Muscle of leg (tissue), 11 donors: ENCODE measurements around the gene MOB2. TPM values are rescaled to one million over a fixed set of nuclear protein-coding genes. Genes with fewer than 3 reads are reported as not detected.

Source experiments
- DNase-seq: peaks from one replicate; pipeline ENCODE4 v3.0.0; 2013
- H3K27ac ChIP-seq: one replicate; pipeline ENCODE4 v1.5.1; 2013; ENCODE audit warnings: mild to moderate bottlenecking, low read length, control low read depth
- H3K27me3 ChIP-seq: one replicate; pipeline ENCODE4 v1.6.1; 2013; ENCODE audit warnings: low read length; ENCODE audit not compliant: control insufficient read depth, insufficient read depth
- H3K36me3 ChIP-seq: one replicate; pipeline ENCODE4 v1.6.1; 2013; ENCODE audit warnings: low read length; ENCODE audit not compliant: control insufficient read depth, insufficient read depth
- H3K4me1 ChIP-seq: one replicate; pipeline ENCODE4 v1.6.1; 2013; ENCODE audit warnings: low read length; ENCODE audit not compliant: control insufficient read depth, insufficient read depth
- H3K4me3 ChIP-seq: one replicate; pipeline ENCODE4 v1.5.1; 2013; ENCODE audit warnings: low read length, control low read depth
- H3K9me3 ChIP-seq: replicated peaks from 2 replicates; pipeline ENCODE4 v1.6.1; 2013; ENCODE audit warnings: low read depth, low read length; ENCODE audit not compliant: control insufficient read depth
- WGBS: methylation state at CpG from one replicate; pipeline ENCODE4 v1.1.5; 2013; ENCODE audit warnings: missing lambda C conversion rate; ENCODE audit not compliant: insufficient coverage; 5-methylcytosine and 5-hydroxymethylcytosine counted together
- polyA plus RNA-seq, 8 donors: library from polyadenylated mRNA; unstranded; fragments of 120-200 nt; gene quantifications; one replicate each; pipeline versions ENCODE4 v1.2.1 to v1.2.3, GENCODE V29; 2013; ENCODE audit warnings: inconsistent platforms in 1 of 8, low replicate concordance in 1 of 8; ENCODE audit not compliant: insufficient read length in 8 of 8, insufficient read depth in 1 of 8
- total RNA-seq: library from RNA; stranded (reverse); fragments of 120-200 nt; gene quantifications from one replicate; pipeline ENCODE4 v1.2.4, GENCODE V29; 2013

Gene MOB2
- total and polyA plus RNA-seq, 9 donors, result 21.4 to 28.2 (median 25.0) TPM

DNA sequence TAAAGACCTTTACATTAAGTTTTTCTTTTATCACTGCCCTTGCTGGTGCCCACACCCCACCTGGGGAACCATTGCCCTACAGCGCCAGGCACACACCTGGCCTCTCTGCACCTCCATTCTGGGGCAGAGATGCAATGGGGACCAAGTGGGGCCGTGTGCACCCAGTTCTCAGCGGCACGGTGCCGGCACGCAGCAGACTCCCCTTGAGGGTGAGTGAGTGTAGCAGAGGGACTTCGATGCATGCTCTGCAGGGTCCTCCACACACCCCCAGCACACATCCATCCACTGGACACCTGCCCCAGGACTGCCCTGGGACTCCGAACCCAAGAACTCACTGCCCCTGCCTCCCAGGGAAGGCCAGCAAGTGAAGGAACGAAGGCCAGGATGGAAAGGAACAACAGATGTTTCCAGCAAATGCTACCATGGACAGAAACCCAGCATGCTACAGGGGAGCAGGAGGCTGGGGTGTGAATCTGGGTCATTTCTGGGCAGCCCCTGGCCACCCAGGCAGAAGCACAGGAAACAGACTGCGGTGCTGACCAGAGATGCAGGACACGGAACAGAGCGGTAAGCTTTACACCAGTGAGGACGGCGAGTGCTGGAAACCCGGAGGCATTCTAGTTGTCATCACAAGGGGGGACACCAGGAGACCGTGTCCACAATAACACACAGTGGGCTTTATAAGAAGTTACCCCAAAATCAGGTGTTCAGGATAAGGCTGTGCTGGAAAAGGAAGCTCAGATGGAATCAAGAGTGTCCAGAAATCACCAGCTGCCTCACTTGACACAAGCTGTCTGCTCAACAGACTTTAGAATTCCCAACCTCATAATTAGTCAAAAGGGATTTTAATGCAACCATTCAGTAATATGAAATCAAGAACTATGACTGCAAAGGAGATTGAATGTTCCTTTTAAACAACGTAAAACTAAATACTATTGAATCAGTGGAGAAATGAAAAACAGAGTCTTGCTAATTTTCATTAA lies 32.7 kb upstream of the MOB2 start:
- H3K4me3 ChIP-seq, result no peak overlapping the region
- 93% methylated on average over 6 of the region's 17 CpGs for WGBS
- H3K27me3 ChIP-seq, result no peaks in the 10 kb centered on the region
- peaks cover 29% of the 10 kb centered on the region for H3K4me1 ChIP-seq
- no peaks in the 10 kb centered on the region for H3K36me3 ChIP-seq
- no peak overlapping the region for H3K27ac ChIP-seq
- no peaks in the 10 kb centered on the region for H3K9me3 ChIP-seq
- DNase-seq, result no peak

DNA sequence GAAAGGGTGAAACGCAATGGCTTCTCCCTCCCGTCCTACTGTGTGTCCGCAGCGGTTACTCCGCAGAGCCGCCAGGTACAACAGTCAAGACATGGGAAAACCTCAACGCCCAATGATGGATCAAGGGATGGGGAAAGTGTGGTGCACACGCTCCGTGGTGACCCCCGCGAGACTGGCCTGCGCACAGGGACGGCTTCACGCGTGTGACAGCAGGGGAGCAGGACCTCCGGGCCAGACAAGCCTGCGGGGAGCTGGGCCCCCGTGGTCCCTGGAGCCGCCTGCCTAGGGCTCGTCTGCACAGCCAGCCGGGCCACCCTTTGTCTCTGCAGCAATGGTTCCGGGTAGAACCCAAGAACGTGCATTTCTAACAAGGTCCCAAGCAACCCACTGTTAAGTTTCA lies 31.7 kb upstream of the MOB2 start:
- 93% methylated on average over 18 of the region's 23 CpGs for WGBS
- no peak for DNase-seq
- peaks cover 36% of the 10 kb centered on the region for H3K4me1 ChIP-seq

DNA sequence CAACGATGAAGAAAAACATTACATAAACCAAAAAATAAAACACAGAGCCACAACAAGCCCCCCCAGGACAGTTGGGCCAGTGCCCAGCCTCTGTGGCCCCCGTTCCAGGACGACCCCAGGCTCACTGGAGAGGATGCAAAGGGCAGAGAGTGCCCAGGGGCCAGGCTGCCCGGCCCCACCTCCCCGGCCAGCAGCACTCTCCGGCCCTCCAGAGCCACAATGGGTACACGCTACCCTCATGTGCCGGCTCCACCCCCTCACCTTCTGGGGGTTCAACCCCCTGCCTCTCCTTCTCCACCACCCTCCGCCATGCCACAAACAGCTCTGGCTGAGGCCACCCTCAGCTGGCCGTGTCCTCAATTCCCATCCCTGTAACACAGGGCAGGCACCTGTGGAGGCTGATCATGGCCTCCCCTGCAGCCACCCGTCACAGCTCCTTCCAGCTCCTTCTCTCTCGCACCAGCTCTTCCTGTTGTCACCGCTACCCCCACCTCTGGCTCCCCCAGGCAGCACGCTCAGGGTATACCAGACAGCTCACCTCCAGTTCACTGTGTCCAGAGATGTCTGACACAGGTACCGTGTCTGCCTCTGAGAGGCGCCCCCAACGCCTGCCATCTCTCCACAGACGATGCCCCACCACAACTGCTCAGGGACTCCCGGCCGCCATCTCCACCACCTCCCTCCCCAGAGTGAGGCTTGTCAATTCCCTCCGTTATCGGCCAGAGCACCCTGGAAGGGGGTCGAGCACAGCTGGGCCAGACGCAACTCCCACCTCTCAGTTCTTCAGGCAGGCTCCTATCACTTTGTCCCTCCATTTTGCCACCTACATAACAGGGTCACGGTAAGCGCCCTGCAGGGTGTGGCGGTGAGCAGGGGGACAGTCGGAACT lies 30.8 kb upstream of the MOB2 start:
- no peak overlapping the region for H3K27ac ChIP-seq
- H3K4me1 ChIP-seq, result peaks cover 36% of the 10 kb centered on the region
- WGBS, result 77% methylated on average over 22 of the region's 28 CpGs
- DNase-seq, result no peak
- no peaks in the 10 kb centered on the region for H3K36me3 ChIP-seq
- H3K9me3 ChIP-seq, result no peaks in the 10 kb centered on the region
- H3K4me3 ChIP-seq, result no peak overlapping the region
- H3K27me3 ChIP-seq, result no peaks in the 10 kb centered on the region

More for the DNA sequence above, 31.7 kb upstream of the MOB2 start:
- Histone ChIP-seq H3K27me3 (no peaks in the 10 kb centered on the region), H3K9me3 (no peaks in the 10 kb centered on the region), H3K27ac (no peak overlapping the region), H3K4me3 (no peak overlapping the region), H3K36me3 (no peaks in the 10 kb centered on the region)

DNA sequence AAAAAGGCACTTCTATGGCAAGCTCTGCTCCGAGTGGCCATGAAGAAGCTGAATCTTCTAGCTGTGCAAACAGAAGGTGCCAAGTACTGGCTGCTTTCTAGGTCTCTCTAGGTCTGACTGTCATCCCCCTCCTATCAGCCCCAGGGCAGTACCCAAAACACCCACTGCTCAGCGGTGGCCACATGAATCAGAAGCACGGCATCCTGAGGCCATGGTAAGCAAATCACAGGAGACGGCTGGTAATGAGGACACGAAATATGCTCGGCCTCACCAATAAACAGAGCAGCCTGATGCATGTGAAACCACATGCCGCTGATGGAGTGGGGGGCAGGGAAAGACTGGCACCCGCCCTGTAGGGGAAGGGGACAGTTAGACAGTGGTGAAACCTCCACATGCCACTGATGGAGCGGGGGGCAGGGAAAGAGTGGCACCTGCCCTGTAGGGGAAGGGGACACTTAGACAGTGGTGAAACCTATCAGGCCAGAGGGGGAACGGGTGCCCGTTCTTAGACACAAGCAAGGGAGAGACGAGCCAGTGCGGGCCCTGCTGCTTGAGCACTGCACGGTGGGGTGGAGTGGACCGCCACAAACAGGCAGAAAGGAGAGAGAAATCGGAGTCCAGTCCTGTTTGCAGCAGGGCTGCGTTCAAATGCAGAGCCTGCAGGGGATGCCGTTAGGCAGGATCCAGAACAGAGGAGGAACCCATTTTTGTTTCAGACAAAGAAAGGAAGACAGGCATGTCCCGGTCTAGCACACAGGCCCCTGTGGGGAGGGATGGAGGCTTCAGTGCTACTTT lies 29.9 kb upstream of the MOB2 start:
- Histone ChIP-seq H3K4me3 (no peak overlapping the region), H3K27ac (no peak overlapping the region), H3K36me3 (no peaks in the 10 kb centered on the region), H3K4me1 (peaks cover 35% of the 10 kb centered on the region), H3K27me3 (no peaks in the 10 kb centered on the region), H3K9me3 (no peaks in the 10 kb centered on the region)
- WGBS, result 81% methylated on average over 16 of the region's 19 CpGs
- DNase-seq, result no peak

DNA sequence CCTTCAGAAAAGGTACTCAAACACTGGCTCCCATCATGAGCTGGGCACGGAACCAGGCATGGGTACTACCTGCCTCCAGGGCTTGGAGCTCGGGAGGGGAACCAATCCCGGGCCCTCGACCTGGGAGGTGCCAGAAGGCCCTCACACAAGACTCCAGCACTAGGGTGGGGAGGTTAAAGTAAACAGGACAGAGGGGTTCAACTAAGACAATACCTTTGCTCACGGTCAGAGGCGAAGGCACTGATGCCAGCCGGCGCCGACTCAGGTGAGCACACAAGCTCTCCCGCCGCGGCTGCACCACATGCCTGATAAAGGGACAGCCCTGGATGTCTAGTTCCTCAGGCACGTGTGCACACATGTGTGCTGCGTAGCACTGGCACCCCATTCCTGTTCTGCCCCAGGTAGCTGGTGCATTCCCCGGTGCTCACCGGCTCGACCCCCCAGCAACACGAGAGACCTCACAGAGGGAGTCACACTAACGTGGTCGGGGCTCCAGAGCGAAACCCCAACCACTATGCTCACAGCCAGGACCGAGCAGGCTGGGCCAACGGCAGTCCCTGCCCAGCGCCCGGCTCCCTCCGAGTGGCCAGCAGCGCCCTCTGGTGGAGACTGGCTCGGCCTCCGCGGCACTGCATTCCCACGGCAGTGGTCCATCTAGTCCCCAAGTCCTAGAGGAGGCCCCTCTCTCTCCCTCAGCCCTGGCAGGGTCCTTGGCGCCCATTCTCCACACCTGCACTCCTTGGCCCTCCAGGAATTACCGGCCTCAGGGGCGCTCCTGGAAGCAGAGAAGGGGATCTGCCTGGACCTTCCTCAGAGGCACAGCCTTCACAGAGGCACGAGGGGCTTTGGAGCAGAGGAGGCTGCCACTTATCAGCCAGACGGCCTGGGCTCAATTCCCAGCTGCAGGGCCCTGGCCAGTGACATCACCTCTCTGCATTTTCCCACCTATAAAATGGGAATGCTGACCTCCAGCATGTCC lies 28.8 kb upstream of the MOB2 start:
- whole genome bisulfite sequencing, result 34% methylated on average over 28 of the region's 36 CpGs
- H3K4me1 ChIP-seq, result peaks cover 26% of the 10 kb centered on the region
- H3K36me3 ChIP-seq, result no peaks in the 10 kb centered on the region
- no peaks in the 10 kb centered on the region for H3K9me3 ChIP-seq
- H3K27me3 ChIP-seq, result no peaks in the 10 kb centered on the region
- peak; percentile 73 for DNase-seq
- H3K27ac ChIP-seq, result no peak overlapping the region
- no peak overlapping the region for H3K4me3 ChIP-seq

DNA sequence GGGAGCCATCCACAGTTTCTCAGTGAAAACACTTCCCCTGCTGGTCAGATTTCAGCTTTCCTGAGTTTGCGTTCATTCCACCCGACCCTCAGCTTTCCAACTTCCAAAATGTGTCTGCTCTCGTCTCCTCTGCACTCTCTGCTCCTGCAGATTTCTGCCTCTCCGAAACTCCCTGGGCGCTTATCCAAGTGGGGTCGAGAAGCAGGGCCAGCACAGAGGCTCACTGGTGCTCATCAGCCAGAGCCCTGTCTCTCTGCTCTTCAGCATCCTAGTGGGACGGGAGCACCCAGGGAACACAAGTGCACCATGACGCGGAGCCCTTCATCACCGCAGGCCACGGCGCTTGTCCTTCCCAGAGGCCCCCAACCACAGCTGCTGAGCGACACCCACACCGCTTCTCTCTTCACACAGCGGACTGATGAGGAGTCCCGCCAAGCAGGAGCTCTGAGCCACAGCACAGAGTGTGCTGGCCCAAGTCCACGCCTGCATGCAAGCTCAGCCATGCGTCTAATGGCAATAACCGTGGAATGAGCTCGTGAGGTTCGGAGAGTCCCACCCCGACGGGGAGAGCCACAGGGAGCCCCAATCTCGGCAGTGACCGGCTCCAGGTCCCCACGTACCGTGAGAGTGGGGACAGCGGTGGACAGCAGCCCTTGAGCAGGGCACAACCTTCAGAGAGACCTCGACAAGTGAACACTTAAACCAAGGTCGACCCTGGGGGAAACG lies 27.9 kb upstream of the MOB2 start:
- 36% methylated on average over 31 of the region's 31 CpGs for WGBS

DNA sequence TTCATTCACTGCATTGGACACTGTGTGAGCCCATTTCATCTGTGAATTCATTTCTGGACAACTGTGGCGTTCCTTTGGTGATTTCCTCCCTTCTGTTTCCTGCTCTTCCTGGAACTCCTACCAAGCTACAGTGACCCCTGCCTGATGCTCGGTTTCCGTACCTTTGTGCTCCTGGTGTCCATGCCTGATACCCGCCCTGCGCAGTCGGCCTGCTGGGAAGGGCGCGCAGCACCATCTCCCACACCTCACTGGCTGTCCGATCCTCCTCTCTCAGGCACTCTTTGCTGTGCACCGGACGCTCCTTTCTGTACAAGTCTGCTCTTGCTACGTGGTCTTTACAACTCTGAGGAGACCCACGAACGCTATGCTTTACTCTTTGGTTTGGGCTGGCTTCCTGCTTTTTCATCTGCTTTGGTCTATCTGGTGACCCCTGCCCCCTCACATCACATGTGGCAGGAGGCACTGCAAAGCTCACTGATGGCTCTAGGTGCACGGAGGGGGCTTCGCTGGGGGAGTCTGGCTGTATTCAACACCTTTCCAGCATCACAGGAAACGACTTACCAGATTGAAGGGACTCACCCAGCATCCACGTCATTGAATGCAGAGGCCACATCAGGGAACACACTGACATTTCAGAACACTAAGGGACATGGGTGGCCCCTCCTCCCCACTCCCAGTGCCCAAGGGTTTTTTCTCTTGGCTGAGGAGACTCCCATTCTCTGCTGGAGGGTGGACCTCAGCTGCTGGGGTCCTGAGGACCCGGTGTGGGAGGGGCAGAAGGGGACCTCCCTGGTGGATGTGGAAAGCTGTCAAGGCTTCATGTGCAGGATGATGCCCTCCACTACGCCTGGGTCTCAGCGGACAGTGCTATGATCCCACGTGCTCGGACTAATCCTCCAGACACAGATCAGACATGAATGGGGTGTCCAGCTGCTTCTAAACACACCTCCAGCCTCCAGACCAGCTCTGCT lies 27.0 kb upstream of the MOB2 start:
- Histone ChIP-seq H3K27me3 (no peaks in the 10 kb centered on the region), H3K36me3 (no peaks in the 10 kb centered on the region), H3K9me3 (no peaks in the 10 kb centered on the region), H3K27ac (peak overlapping the region; percentile 20), H3K4me3 (no peak overlapping the region), H3K4me1 (peaks cover 26% of the 10 kb centered on the region)
- DNase-seq, result peak; percentile 26
- 77% methylated on average over 16 of the region's 23 CpGs for WGBS

More for the DNA sequence above, 27.9 kb upstream of the MOB2 start:
- Histone ChIP-seq H3K4me1 (peaks cover 26% of the 10 kb centered on the region), H3K36me3 (no peaks in the 10 kb centered on the region), H3K27ac (peak overlapping the region; percentile 20), H3K9me3 (no peaks in the 10 kb centered on the region), H3K4me3 (no peak overlapping the region), H3K27me3 (no peaks in the 10 kb centered on the region)
- peak; percentile 76 for DNase-seq
